Nephron progenitor cell (in vitro differentiated cells): ENCODE data around the gene DAZAP1.

ENCODE experiments used
- DNase-seq: peaks from one replicate; pipeline ENCODE4 v3.0.0; 2021
- H3K27ac Mint-ChIP-seq: 2 replicates; pipeline ENCODE4 v1.8.0; 2021; ENCODE audit warnings: mild to moderate bottlenecking, moderate library complexity, mixed read lengths
- H3K27me3 Mint-ChIP-seq: 2 replicates; pipeline ENCODE4 v1.8.0; 2021; ENCODE audit warnings: mild to moderate bottlenecking, low read depth, mixed read lengths; ENCODE audit not compliant: poor library complexity
- H3K36me3 Mint-ChIP-seq: 2 replicates; pipeline ENCODE4 v1.8.0; 2021; ENCODE audit warnings: low read depth, mixed read lengths
- H3K4me1 Mint-ChIP-seq: 2 replicates; pipeline ENCODE4 v1.8.0; 2021; ENCODE audit warnings: mixed read lengths
- H3K4me3 Mint-ChIP-seq: 2 replicates; pipeline ENCODE4 v1.8.0; 2021; ENCODE audit warnings: mild to moderate bottlenecking, moderate library complexity, mixed read lengths
- H3K9me3 Mint-ChIP-seq: 2 replicates; pipeline ENCODE4 v1.8.0; 2021; ENCODE audit warnings: mild to moderate bottlenecking, moderate library complexity, mixed read lengths
- CTCF ChIP-seq: fragments of 200-600 bp; sonication (generic); IDR thresholded peaks from 2 replicates; pipeline ENCODE4 v1.5.0; 2021; ENCODE audit warnings: antibody characterized with exemption

DAZAP1 gene

DNA sequence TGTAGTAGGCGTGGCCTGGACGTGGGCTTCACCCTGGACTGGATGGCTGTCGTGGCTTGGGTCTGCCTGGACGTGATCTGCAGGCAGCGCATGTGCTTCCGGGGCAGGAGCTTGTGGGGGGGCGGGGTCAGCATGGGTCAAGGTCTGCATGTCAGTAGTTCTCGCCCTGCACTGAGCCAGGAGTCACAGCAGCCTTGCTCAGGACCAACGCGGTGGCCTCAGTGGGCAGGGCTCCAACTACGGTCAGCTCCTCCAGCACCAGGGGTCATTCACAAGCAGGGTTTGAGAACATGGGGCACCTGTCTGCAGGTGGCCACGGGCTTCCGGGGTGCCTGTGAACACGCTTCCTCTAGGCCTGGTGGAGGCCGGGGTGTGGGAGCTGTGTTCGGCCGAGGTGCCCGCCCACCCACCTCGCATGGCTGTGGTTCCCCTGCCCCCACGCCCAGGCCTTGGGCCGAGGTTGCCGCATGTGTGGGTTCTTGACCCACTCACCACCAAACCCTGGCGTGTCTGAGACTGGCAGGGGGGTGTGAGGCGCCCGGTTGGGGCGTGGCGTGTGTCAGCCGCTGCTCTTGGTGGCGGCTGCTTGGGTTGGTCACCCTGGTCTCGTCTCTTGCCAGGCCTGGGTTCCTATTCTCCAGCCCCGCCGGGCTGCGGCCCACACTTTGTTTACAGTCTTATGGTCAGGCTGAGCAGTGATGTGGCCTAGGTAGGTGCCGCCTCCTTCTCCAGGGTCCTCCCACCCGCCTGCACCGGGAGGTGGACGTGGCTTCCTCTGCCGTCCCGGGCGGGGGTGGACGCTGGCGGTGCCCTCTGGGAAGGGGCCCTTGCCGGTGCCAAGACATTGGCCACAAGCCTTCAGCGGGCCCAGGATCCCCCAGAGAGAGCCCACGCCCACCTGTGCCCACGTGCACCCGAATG, 26.0 kb downstream of the DAZAP1 start:
- no peak for DNase-seq
- H3K4me3 Mint-ChIP-seq, result no peak overlapping the region
- H3K27ac Mint-ChIP-seq, result no peak overlapping the region
- H3K4me1 Mint-ChIP-seq, result peaks cover 17% of the 10 kb centered on the region
- peaks cover 9% of the 10 kb centered on the region for H3K36me3 Mint-ChIP-seq
- H3K27me3 Mint-ChIP-seq, result peaks cover 2% of the 10 kb centered on the region
- TF ChIP-seq CTCF, result no peak
- H3K9me3 Mint-ChIP-seq, result no peaks in the 10 kb centered on the region

DNA sequence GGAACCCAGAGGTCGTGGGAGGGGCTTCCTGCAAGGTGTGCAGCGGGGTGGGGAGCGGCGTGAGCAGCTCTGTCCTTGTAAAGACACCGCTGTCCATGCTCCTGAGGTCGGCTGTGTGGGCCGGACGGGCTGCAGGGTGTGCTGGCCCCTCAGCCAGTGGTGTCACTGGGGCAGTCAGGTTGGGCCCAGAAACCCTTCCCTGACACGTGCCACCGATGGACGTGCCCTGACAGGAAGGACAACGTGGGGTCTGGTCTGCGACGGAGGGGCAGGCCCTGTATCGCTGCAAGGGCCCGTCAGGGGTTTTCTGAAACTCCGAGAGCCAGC, 26.6 kb downstream of the DAZAP1 start:
- TF ChIP-seq CTCF, result no peak
- no peaks in the 10 kb centered on the region for H3K9me3 Mint-ChIP-seq
- no peak overlapping the region for H3K27ac Mint-ChIP-seq
- peaks cover 2% of the 10 kb centered on the region for H3K27me3 Mint-ChIP-seq
- H3K4me3 Mint-ChIP-seq, result no peak overlapping the region
- peaks cover 9% of the 10 kb centered on the region for H3K36me3 Mint-ChIP-seq
- peaks cover 19% of the 10 kb centered on the region for H3K4me1 Mint-ChIP-seq
- no peak for DNase-seq

GRCh38 chr19:1434577-1435060, 27.2 kb downstream of the DAZAP1 start:
- DNase-seq, result no peak
- no peak overlapping the region for H3K27ac Mint-ChIP-seq
- peaks cover 24% of the 10 kb centered on the region for H3K4me1 Mint-ChIP-seq
- H3K4me3 Mint-ChIP-seq, result no peak overlapping the region
- H3K36me3 Mint-ChIP-seq, result peaks cover 9% of the 10 kb centered on the region
- TF ChIP-seq CTCF, result no peak
- H3K27me3 Mint-ChIP-seq, result peaks cover 2% of the 10 kb centered on the region
- no peaks in the 10 kb centered on the region for H3K9me3 Mint-ChIP-seq

GRCh38 chr19:1435378-1435989, 28.1 kb downstream of the DAZAP1 start:
- Mint-ChIP-seq H3K27me3 (peaks cover 2% of the 10 kb centered on the region), H3K27ac (peak overlapping the region; percentile 88), H3K36me3 (peaks cover 9% of the 10 kb centered on the region), H3K4me1 (peaks cover 27% of the 10 kb centered on the region), H3K9me3 (no peaks in the 10 kb centered on the region), H3K4me3 (no peak overlapping the region)
- no peak for TF ChIP-seq CTCF
- DNase-seq, result no peak

DNA sequence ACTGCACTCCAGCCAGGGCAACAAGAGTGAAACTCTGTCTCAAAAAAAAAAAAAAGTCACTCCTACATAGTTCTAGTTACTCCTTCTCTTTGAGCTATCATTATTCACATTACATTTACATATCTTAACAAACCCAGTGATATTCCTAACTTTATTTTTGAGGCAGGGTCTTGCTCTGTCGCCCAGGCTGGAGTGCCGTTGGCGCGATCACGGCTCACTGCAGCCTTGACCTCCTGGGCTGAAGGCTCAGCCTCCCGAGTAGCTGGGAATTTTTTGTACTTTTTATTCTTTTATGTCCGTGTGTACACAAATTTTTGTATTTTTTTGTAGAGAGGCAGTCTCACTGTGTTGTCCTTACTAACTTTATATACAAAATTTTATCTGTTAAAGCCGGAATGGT, 30.2 kb downstream of the DAZAP1 start:
- H3K4me1 Mint-ChIP-seq, result peaks cover 41% of the 10 kb centered on the region
- H3K27ac Mint-ChIP-seq, result no peak overlapping the region
- no peaks in the 10 kb centered on the region for H3K9me3 Mint-ChIP-seq
- peak overlapping the region; percentile 97 for H3K4me3 Mint-ChIP-seq
- H3K36me3 Mint-ChIP-seq, result peaks cover 29% of the 10 kb centered on the region
- peaks cover 6% of the 10 kb centered on the region for H3K27me3 Mint-ChIP-seq
- no peak for TF ChIP-seq CTCF
- no peak for DNase-seq
